PC-9 (cell line): Measurements from ENCODE around the gene BCAS3. TPM values are rescaled to one million over a fixed set of nuclear protein-coding genes. Genes with fewer than 3 reads are reported as not detected.

Experiments used
- BruUV-seq: library from RNA; stranded (reverse); fragments of 400-500 nt; replicated peaks from 2 replicates; lab custom pipeline; 2021; lab: Mats Ljungman, UMichigan
- CTCF ChIA-PET: fragments of 300-600 bp; sonication (Branson Sonifier 250); formaldehyde crosslinking; loops from one replicate; lab custom pipeline; 2022; ENCODE audit warnings: antibody characterized with exemption; lab: Charles Lee
- POLR2A ChIA-PET: fragments of 300-600 bp; sonication (Branson Sonifier 250); formaldehyde crosslinking; loops from one replicate; lab custom pipeline; 2022; ENCODE audit warnings: antibody characterized with exemption; ENCODE audit not compliant: unreplicated experiment; lab: Charles Lee
- DNase-seq, 2 experiments: peaks; one replicate each; pipeline versions ENCODE4 v3.0.0 to v3.0.0-alpha.2; 2015 to 2022; ENCODE audit warnings: mixed read lengths in 1 of 2
- H2AFZ ChIP-seq: fragments of 200-600 bp; sonication (generic); 2 replicates; pipeline ENCODE4 v1.8.1; 2017; ENCODE audit warnings: antibody characterized with exemption
- H3F3A ChIP-seq: fragments of 200-600 bp; sonication (generic); 2 replicates; pipeline ENCODE4 v1.8.1; 2017; ENCODE audit warnings: antibody characterized with exemption, mild to moderate bottlenecking, low read depth; ENCODE audit not compliant: insufficient read depth
- H3K27ac ChIP-seq: fragments of 200-600 bp; sonication (generic); 2 replicates; pipeline ENCODE4 v1.6.1; 2016; ENCODE audit warnings: mixed run types
- H3K27me3 ChIP-seq: fragments of 200-600 bp; sonication (generic); 2 replicates; pipeline ENCODE4 v1.6.1; 2016; ENCODE audit warnings: low read depth, mixed run types; ENCODE audit not compliant: insufficient read depth
- H3K36me3 ChIP-seq: fragments of 200-600 bp; sonication (generic); 2 replicates; pipeline ENCODE4 v1.6.1; 2016; ENCODE audit warnings: low read depth, mixed run types
- H3K4me1 ChIP-seq: fragments of 200-600 bp; sonication (generic); replicated peaks from 2 replicates; pipeline ENCODE4 v1.6.1; 2016; ENCODE audit warnings: mixed run types; ENCODE audit not compliant: insufficient read depth
- H3K4me2 ChIP-seq: fragments of 200-600 bp; sonication (generic); 2 replicates; pipeline ENCODE4 v1.6.1; 2017; ENCODE audit warnings: mixed run types
- H3K4me3 ChIP-seq: fragments of 200-600 bp; sonication (generic); 2 replicates; pipeline ENCODE4 v1.6.1; 2016; ENCODE audit warnings: mixed run types
- H3K79me2 ChIP-seq: fragments of 200-600 bp; sonication (generic); 2 replicates; pipeline ENCODE4 v1.6.1; 2017; ENCODE audit warnings: low read depth, mixed run types
- H3K9me2 ChIP-seq: fragments of 200-600 bp; sonication (generic); 2 replicates; pipeline ENCODE4 v1.8.1; 2017; ENCODE audit warnings: mild to moderate bottlenecking; ENCODE audit not compliant: insufficient read depth
- H3K9me3 ChIP-seq: fragments of 200-600 bp; sonication (generic); 2 replicates; pipeline ENCODE4 v1.8.1; 2016; ENCODE audit warnings: low read depth; ENCODE audit not compliant: insufficient read depth
- H4K20me1 ChIP-seq: fragments of 200-600 bp; sonication (generic); 2 replicates; pipeline ENCODE4 v1.8.1; 2017; ENCODE audit not compliant: insufficient read depth
- CTCF ChIP-seq: fragments of 200-600 bp; sonication (generic); conservative IDR thresholded peaks from 2 replicates; pipeline ENCODE4 v1.6.1; 2017; ENCODE audit warnings: mixed run types, antibody characterized with exemption, mild to moderate bottlenecking, moderate library complexity
- EZH2 ChIP-seq: fragments of 200-600 bp; sonication (generic); IDR thresholded peaks from 2 replicates; pipeline ENCODE4 v1.8.0; 2017; ENCODE audit warnings: antibody characterized with exemption, low read depth
- intact Hi-C: fragments of 100-400 bp; cut with micrococcal nuclease; formaldehyde crosslinking; loops from one replicate; pipeline ENCODE4 v1.10.0; 2022; ENCODE audit not compliant: unreplicated experiment
- total RNA-seq: library from RNA; stranded (reverse); gene quantifications from 2 replicates; pipeline ENCODE4 v1.2.3, GENCODE V29; 2021

Gene BCAS3
- total RNA-seq, 1 experiment from 2014 or later, result 26.0 TPM

GRCh38 chr17:61235001-61235826, 557.6 kb downstream of the BCAS3 start:
- Histone ChIP-seq H3K4me1 (0 out of 2 replicates have a peak, but pooled peaks cover 6% of the 10 kb centered on the region), H3K9me2 (no peaks in the 10 kb centered on the region; the same call in 1 of the 2 replicates), H2AFZ (no peak overlapping the region), H3K9me3 (no peaks in the 10 kb centered on the region), H3K36me3 (no peaks in the 10 kb centered on the region), H3F3A (no peaks in the 10 kb centered on the region), H3K79me2 (no peaks in the 10 kb centered on the region), H3K4me2 (no peak overlapping the region), H3K27ac (no peak overlapping the region), H3K4me3 (no peak overlapping the region), H4K20me1 (no peaks in the 10 kb centered on the region), H3K27me3 (no peaks in the 10 kb centered on the region)
- TF ChIP-seq CTCF (no peak), EZH2 (no peak)
- intact Hi-C loops, result no loop called here
- ChIA-PET CTCF (no interaction called here), POLR2A (interaction anchor here (0.7 kb wide), 1 partner anchor 946 kb away, joined by 3 read pairs; no protein-coding TSS in a partner anchor)
- BruUV-seq, result no TSS peak
- no peak for DNase-seq

- POLR2A ChIA-PET, result no interaction called here
- H3K36me3 ChIP-seq, result no peaks in the 10 kb centered on the region
- TF ChIP-seq EZH2 (no peak), CTCF (no peak)
- no peaks in the 10 kb centered on the region for H3K79me2 ChIP-seq
- no peaks in the 10 kb centered on the region; the same call in 1 of the 2 replicates for H3K9me2 ChIP-seq
- DNase-seq, result no peak
- no peaks in the 10 kb centered on the region for H3K9me3 ChIP-seq
- CTCF ChIA-PET, result no interaction called here
- H3K4me2 ChIP-seq, result no peak overlapping the region
- BruUV-seq, result no TSS peak
- intact Hi-C loops, result no loop called here
- H4K20me1 ChIP-seq, result no peaks in the 10 kb centered on the region
- 0 out of 2 replicates have a peak, but pooled peaks cover 6% of the 10 kb centered on the region for H3K4me1 ChIP-seq
- H3K27me3 ChIP-seq, result no peaks in the 10 kb centered on the region
- no peak overlapping the region for H3K4me3 ChIP-seq
- no peak overlapping the region for H2AFZ ChIP-seq
- H3K27ac ChIP-seq, result no peak overlapping the region
- H3F3A ChIP-seq, result no peaks in the 10 kb centered on the region
Observed at GRCh38 chr17:61235827-61236197, 558.2 kb downstream of the BCAS3 start.

GRCh38 chr17:61237275-61237674, 559.6 kb downstream of the BCAS3 start:
- TF ChIP-seq EZH2, result no peak
- TF ChIP-seq CTCF, result no peak
- Histone ChIP-seq H3F3A (no peaks in the 10 kb centered on the region), H3K27me3 (no peaks in the 10 kb centered on the region), H3K9me3 (no peaks in the 10 kb centered on the region), H3K9me2 (no peaks in the 10 kb centered on the region; the same call in 1 of the 2 replicates), H3K4me3 (no peak overlapping the region), H3K36me3 (no peaks in the 10 kb centered on the region), H4K20me1 (no peaks in the 10 kb centered on the region), H3K79me2 (no peaks in the 10 kb centered on the region), H3K4me2 (no peak overlapping the region), H3K27ac (no peak overlapping the region), H3K4me1 (0 out of 2 replicates have a peak, but pooled peaks cover 6% of the 10 kb centered on the region), H2AFZ (no peak overlapping the region)
- intact Hi-C loops, result no loop called here
- BruUV-seq, result no TSS peak
- CTCF ChIA-PET, result no interaction called here
- no peak for DNase-seq
- POLR2A ChIA-PET, result no interaction called here
